COLO668 (cell line): ENCODE data around the gene C3orf38.
"Not testable (repeated sequence)": the region's sequence is repeated elsewhere in the genome, so short reads cannot be mapped to it uniquely, and the experiment has no call there.

Source experiments
- DNase-seq: peaks from one replicate; lab custom pipeline; 2025; ENCODE audit not compliant: unreplicated experiment; lab: John Stamatoyannopoulos, UW

The C3orf38 gene

GRCh38 chr3:88151358-88151757 is 1.6 kb downstream of the C3orf38 start:
- DNase-seq = no peak

GRCh38 chr3:88152841-88153240 is 3.1 kb downstream of the C3orf38 start:
- DNase-seq = no peak

DNA sequence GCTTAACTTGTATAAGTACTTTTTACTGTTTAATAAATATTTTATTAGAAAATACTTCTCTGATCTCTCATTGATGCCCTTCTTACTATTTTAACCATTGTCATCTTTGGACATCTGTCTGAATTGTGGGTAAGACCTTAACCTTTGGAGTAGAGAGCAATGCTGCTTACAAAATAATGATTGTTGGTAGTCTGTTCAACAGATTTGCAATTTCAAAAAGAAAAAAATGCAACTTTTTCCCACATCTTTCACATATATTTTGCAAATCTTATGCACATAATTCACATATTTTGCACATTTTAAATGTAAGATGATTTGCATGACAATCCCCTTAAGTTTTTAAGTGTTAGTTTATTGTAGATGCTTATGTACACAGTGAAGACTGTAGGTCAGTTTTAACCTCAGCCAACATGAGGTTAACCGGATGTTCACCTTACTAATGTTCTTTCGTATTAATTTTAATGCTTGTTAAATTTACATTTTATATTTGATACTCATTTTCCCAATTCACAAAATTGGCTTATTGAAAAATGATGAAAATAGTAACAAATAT is 16.7 kb downstream of the C3orf38 start:
- DNase-seq = no peak

DNA sequence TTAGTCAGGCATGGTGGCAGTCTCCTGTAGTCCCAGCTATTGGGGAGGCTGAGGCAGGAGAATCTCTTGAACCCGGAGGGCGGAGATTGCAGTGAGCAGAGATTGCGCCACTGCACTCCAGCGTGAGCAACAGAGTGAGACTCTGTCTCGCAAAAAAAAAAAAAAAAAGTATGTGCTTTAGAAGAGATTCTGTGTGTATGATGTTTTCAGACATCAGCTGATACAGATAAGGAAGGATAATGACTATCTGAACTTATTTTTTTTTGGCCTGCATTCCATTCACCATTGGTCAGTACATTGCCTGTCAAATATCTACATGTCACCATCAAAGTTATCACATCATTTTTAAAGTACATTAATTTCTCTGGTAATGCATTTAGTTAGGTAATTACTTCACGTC is 17.4 kb downstream of the C3orf38 start:
- no peak for DNase-seq

- DNase-seq = no peak
Observed at GRCh38 chr3:88167704-88168103, 17.9 kb downstream of the C3orf38 start.

DNA sequence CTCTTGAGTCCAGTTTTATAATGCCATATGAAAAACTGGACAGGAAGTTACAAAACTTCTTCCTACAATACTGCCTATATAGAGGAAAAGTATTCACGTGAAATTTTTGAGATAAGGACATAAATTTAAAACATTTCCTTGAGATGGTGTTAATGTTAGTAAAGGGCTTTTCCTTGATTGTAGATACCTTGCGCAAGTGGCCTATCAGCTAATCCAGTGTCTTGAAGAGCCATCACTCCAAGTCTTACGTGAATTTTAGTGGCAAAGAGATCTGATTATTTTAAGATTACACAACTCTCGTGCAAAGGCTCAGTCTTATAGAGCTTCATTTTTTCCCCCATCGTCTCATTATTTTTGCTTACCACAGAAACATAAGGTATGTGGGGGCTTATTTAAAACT is 18.4 kb downstream of the C3orf38 start:
- DNase-seq = no peak

- DNase-seq = no peak
Observed at GRCh38 chr3:88180398-88180999, 30.7 kb downstream of the C3orf38 start.

DNA sequence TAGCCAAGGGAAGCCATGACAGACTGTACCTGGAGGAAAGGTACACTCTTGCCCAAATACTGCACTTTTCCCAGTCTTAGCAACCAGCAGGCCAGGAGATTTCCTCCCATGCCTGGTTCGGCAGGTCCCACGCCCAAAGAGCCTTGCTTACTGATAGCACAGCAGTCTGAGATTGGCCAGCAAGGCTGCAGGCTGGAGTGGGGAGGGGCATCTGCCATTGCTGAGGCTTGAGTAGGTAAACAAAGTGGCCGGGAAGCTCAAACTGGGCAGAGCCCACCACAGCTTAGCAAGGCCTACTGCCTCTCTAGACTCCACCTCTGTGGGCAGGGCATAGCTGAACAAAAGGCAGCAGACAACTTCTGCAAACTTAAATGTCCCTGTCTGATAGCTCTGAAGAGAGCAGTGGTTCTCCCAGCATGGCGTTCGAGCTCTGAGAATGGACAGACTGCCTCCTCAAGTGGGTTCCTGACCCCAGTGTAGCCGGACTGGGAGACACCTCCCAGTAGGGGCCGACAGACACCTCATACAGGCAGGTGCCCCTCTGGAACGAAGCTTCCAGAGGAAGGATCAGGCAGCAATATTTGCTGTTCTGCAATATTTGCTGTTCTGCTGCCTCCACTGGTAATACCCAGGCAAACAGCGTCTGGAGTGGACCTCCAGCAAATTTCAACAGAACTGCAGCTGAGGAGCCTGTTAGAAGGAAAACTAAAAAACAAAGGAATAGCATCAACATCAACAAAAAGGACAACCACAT is 32.6 kb downstream of the C3orf38 start:
- DNase-seq = not testable (repeated sequence)

DNA sequence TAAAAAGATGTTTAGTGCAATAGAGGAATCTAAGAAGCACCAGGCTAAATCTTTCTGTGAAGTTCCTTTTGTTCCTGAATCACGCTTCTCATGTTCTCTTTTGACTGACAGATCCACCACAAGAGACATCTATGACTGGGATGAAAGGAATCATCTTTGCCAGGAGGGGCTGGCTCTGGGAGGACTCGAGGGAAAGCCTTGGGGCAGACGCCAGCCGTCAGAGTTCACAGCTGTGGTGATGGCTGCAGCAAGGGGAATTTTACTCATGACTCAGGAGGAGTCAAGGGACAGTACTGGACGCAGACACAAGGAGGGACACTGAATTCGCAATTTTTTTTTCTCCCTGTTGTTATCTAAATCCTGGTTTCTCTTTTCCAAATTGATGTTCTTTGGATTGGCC is 38.7 kb downstream of the C3orf38 start:
- no peak for DNase-seq

GRCh38 chr3:88189361-88189810 is 39.6 kb downstream of the C3orf38 start:
- no peak for DNase-seq

DNA sequence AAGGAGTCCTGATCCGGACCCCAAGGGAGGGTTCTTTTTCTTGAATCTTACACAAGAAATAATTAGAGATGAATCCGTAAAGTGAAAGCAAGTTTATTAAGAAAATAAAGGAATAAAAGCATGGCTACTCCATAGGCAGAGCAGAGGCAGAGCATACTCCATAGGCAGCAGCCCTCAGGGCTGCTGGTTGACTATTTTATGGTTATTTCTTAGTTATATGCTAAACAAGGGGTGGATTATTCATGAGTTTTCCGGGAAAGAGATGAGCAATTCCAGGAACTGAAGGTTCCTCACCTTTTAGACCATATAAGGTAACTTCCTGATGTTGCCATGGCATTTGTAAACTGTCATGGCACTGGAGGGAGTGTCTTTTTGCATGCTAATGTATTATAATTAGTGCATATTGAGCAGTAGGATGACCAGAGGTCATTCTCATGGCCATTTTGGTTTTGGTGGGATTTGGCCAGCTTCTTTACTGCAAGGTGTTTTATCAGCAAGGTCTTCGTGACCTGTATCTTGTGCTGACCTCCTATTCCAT is 42.2 kb downstream of the C3orf38 start:
- DNase-seq = no peak

DNA sequence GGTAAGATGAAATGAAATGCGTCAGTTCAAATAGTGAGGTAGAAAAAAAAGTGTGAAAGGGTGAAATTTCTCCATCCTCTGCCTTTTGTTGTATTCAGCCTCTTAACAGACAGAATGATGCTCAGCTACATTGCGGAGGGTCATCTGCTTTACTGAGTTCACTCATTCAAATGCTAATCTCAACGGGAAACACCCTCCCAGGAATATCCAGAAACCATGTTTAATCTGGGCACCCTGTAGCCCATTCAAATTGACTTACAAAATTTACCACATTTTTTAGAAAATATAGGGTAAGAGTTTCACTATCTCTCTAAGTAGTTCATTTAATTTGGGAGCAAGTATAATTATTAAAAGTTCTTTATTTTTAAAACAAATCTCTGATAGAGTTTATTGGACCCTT is 42.9 kb downstream of the C3orf38 start:
- DNase-seq = no peak

DNA sequence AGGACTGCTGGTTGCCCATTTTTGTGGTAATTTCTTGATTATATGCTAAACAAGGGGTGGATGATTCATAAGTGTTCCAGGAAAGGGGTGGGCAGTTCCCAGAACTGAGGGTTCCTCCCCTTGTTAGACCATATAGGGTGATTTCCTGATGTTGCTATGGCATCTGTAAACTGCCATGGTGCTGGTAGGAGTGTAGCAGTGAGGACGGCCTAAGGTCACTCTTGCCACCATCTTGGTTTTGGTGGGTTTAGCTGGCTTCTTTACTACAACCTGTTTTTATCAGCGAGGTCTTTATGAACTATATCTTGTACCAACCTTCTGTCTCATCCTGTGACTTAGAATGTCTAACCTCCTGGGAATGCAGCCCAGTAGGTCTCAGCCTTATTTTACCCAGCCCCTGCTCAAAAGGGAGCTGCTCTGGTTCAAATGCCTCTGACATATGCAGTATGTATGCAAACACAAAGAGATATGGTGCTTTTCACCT is 46.2 kb downstream of the C3orf38 start:
- DNase-seq = no peak

DNA sequence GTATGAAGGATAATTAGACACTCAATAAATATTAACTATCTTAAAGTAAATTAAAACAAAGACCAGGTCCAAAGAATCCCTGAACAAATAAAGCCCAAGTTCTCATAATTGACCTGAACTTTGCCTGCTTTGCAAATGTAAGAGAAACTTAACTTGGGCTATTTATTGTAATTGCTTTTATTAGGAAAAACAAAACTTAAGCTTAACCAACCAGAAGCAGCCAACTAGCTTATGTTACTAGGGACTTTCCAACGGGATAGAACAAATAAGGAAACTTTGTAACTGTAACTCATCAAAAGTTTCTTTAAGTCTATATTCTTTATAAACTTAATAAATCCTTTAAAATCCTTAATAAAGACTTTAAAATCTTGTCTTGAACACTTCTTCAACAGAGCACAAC is 48.4 kb downstream of the C3orf38 start:
- no peak for DNase-seq

GRCh38 chr3:88203642-88204055 is 53.9 kb downstream of the C3orf38 start:
- DNase-seq = peak; percentile 39
